SU-DHL-6 (cell line): Measurements from ENCODE around the gene RALGAPA1.
"Not testable (repeated sequence)": the region's sequence is repeated elsewhere in the genome, so short reads cannot be mapped to it uniquely, and the experiment has no call there.

Source experiments
- EZH2phosphoT487 ChIP-seq: fragments of 200-600 bp; sonication (generic), shearing (Covaris generic); conservative IDR thresholded peaks from 2 replicates; pipeline ENCODE4 v1.6.1; 2018; ENCODE audit warnings: mild to moderate bottlenecking, antibody characterized with exemption, low read length, moderate library complexity, mixed read lengths
- TF ChIP-seq, protein P1 (sequence below): fragments of 200-600 bp; sonication (generic); IDR thresholded peaks from one replicate; pipeline ENCODE4 v1.5.1; 2017; ENCODE audit warnings: antibody characterized with exemption, mild to moderate bottlenecking, low read length, moderate library complexity; ENCODE audit not compliant: insufficient read depth, poor library complexity, severe bottlenecking

GRCh38 chr14:35777550-35777949 lies 31.5 kb downstream of the RALGAPA1 start:
- TF ChIP-seq, protein P1, sequence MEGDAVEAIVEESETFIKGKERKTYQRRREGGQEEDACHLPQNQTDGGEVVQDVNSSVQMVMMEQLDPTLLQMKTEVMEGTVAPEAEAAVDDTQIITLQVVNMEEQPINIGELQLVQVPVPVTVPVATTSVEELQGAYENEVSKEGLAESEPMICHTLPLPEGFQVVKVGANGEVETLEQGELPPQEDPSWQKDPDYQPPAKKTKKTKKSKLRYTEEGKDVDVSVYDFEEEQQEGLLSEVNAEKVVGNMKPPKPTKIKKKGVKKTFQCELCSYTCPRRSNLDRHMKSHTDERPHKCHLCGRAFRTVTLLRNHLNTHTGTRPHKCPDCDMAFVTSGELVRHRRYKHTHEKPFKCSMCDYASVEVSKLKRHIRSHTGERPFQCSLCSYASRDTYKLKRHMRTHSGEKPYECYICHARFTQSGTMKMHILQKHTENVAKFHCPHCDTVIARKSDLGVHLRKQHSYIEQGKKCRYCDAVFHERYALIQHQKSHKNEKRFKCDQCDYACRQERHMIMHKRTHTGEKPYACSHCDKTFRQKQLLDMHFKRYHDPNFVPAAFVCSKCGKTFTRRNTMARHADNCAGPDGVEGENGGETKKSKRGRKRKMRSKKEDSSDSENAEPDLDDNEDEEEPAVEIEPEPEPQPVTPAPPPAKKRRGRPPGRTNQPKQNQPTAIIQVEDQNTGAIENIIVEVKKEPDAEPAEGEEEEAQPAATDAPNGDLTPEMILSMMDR: not testable (repeated sequence)
- not testable (repeated sequence) for TF ChIP-seq EZH2phosphoT487
